AG09309 (cell line): ENCODE data around the gene PRRX1.

Experiments
- DNase-seq: peaks from one replicate; pipeline ENCODE4 v3.0.0-alpha.2; 2010; ENCODE audit warnings: low read depth
- H3K4me3 ChIP-seq: 2 replicates; pipeline ENCODE4 v1.5.1; 2011; ENCODE audit warnings: mild to moderate bottlenecking, low read depth, low read length, moderate library complexity; ENCODE audit not compliant: control insufficient read depth
- CTCF ChIP-seq: IDR thresholded peaks from 2 replicates; pipeline ENCODE4 v1.5.1; 2011; ENCODE audit warnings: mild to moderate bottlenecking, low read depth, low read length, inconsistent platforms; ENCODE audit not compliant: insufficient read depth, control insufficient read depth; ENCODE audit errors: missing control alignments

Gene PRRX1

GRCh38 chr1:170714163-170714562, 50.2 kb downstream of the PRRX1 start:
- no peak for TF ChIP-seq CTCF
- peak; percentile 83 for DNase-seq
- H3K4me3 ChIP-seq, result no peak overlapping the region

GRCh38 chr1:170714938-170715337, 51.0 kb downstream of the PRRX1 start:
- no peak for TF ChIP-seq CTCF
- H3K4me3 ChIP-seq, result no peak overlapping the region
- DNase-seq, result no peak

GRCh38 chr1:170716835-170717429, 53.0 kb downstream of the PRRX1 start:
- no peak for TF ChIP-seq CTCF
- DNase-seq, result no peak
- H3K4me3 ChIP-seq, result no peak overlapping the region

- H3K4me3 ChIP-seq, result no peak overlapping the region
- no peak for DNase-seq
- no peak for TF ChIP-seq CTCF
Measured at GRCh38 chr1:170720661-170721060, 56.7 kb downstream of the PRRX1 start.

- no peak overlapping the region for H3K4me3 ChIP-seq
- no peak for TF ChIP-seq CTCF
- no peak for DNase-seq
Measured at GRCh38 chr1:170721621-170722020, 57.7 kb downstream of the PRRX1 start.

- no peak for DNase-seq
- no peak for TF ChIP-seq CTCF
- no peak overlapping the region for H3K4me3 ChIP-seq
Measured at GRCh38 chr1:170723518-170723917, 59.6 kb downstream of the PRRX1 start.

GRCh38 chr1:170725326-170725725, 61.4 kb downstream of the PRRX1 start:
- TF ChIP-seq CTCF, result no peak
- H3K4me3 ChIP-seq, result no peak overlapping the region
- DNase-seq, result no peak
